Suppressor macrophage (primary cell): ENCODE data around the gene NDST1.

ENCODE experiments used
- DNase-seq, 4 experiments: peaks; one replicate each; pipeline ENCODE4 v3.0.0-alpha.2; 2020 to 2022

NDST1 gene

DNA sequence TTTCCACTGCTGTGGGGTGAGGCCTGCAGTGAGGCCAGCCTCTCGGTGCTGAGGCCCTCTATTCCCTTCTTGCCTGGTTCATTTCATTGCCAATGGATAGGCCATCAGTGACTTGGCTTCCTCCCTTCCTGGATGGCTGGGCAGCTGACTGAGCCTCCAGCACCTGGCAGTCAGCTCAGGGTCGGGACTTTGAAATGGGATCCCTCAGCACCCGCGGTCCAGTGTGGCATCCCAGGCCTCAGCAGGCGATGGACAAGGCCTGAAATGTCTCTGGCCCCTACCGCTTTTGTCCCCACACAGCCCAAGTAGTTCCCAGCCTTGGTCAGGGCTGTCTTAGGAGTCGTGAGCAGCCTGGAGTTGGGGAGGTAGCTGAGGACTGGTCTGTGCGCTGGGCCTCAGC, 17.2 kb downstream of the NDST1 start:
- DNase-seq, result no peak

DNA sequence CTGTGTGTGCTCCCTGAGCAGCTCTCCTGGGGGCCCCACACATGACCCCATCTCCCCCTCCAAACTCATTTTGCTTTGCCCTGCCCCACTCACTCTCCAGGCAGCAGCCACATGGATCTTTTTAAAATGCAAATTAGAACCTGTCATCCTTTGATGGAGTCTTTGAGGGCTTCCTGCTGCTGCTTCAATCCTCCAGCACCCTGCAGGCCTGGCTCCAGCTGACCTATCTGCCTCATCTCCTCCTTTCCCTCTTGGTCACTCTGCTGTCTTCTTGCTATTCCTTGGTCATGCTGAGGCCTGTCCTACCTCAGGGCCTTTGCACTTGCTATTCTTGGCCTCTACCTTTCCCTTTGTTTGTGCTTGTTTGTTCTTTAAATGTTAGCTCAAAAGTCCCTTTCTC, 17.9 kb downstream of the NDST1 start:
- DNase-seq, result no peak

GRCh38 chr5:150527038-150527437, 19.1 kb downstream of the NDST1 start:
- no peak for DNase-seq

DNA sequence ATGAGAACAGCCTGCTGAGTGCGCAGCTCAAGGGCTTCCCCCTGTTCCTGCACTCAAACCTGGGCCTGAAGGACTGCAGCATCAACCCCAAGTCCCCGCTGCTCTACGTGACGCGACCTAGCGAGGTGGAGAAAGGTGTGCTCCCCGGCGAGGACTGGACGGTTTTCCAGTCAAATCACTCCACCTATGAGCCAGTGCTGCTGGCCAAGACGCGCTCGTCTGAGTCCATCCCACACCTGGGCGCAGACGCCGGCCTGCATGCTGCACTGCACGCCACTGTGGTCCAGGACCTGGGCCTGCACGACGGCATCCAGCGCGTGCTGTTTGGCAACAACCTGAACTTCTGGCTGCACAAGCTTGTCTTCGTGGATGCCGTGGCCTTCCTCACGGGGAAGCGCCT, 19.9 kb downstream of the NDST1 start:
- DNase-seq, result no peak

- no peak for DNase-seq
Observed at GRCh38 chr5:150528924-150529546, 21.1 kb downstream of the NDST1 start.

DNA sequence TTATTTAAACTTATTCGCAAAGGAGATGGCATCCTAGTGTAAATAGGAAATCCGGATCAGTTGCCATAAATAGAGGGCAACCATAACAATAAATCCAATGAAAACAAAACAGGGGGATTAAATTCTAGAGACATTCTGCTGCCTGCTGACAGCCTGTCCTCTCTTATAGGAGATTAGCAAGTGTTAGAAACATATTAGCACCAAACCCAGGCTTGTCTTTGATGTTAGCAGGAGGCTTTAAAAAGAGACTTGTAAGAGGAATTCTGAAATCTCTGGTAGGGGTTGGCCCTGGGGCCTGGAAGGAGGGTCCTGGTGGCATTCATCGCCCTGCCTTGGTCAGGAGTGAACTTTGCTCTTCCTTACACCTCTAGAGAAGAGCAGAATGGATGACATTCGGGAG, 21.6 kb downstream of the NDST1 start:
- DNase-seq, result no peak

DNA sequence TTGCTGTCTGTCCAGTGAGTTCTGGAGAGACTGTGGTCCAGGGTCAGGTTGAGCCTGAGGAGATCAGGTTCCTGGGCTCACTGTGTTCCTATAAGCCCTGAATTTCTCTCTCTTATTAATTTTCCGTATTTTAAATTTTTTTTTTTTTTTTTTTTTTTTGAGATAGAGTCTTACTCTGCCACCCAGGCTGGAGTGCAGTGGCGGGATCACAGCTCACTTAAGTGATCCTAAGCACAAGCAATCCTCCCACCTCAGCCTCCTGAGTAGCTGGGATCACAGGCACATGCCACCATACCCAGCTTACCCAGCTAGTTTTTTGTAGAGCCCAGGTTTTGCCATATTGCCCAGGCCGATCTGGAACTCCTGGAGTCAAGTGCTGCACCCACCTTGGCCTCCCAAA, 22.5 kb downstream of the NDST1 start:
- no peak for DNase-seq

- no peak for DNase-seq
Observed at GRCh38 chr5:150530951-150531588, 23.1 kb downstream of the NDST1 start.

DNA sequence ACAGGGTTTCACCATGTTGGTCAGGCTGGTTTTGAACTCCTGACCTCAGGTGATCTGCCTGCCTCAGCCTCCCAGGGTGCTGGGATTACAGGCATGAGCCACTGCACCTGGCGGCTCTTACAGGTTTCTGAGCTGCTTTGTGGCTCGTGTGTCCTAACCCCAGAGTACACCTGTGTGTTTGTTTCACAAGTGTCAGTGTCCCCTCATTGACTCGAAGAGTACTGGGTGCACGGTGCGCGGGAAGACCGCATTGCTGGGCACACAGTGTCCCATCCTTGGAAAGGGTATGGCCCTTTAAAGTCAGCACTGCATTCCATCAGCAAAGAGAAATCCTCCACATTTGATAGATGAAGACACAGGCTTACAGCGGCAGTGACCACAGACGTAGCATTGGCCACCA, 23.8 kb downstream of the NDST1 start:
- no peak for DNase-seq

DNA sequence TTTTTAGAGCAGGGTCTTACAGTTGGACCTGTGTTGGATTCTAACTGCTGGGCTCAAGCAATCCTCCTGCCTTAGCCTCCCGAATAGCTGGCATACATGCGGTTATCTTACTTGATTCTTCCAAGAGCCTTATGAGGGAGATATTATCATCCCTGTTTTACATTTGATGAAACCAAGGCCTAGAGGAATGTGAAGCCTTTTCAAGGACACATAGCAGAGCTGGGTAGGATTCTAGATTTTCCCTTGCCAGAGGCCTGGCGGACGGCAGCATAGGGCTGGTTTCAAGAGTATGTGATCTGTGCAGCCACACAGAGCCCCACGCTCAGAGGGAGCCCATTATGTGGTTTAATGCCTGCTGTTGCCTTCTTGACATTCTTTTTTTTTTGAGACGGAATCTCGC, 24.2 kb downstream of the NDST1 start:
- DNase-seq, result no peak

DNA sequence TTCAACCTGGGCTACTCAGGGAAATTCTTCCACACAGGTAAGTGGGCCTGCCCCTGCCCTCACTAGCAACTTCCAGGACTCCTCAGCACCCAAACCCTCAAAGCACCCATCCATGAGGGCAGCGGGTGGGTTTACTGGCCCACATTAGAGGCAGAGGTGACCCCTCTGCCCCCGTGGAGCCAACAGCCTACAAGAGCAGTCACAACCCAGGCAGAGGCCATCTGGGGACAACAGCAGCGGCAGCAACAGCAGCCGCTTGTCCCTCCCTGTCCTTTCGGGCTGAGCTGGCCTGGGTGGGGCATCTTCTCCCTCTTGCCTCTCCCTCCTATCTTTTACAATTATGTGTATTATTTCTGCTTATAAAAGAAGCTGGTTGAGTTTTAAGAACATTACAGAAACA, 25.1 kb downstream of the NDST1 start:
- DNase-seq, result no peak

- DNase-seq, result no peak
Observed at GRCh38 chr5:150534811-150535210, 26.9 kb downstream of the NDST1 start.

- DNase-seq, result no peak
Observed at GRCh38 chr5:150535611-150536010, 27.7 kb downstream of the NDST1 start.

- DNase-seq, result no peak
Observed at GRCh38 chr5:150538007-150538917, 30.3 kb downstream of the NDST1 start.

- no peak for DNase-seq
Observed at GRCh38 chr5:150539206-150539605, 31.3 kb downstream of the NDST1 start.

DNA sequence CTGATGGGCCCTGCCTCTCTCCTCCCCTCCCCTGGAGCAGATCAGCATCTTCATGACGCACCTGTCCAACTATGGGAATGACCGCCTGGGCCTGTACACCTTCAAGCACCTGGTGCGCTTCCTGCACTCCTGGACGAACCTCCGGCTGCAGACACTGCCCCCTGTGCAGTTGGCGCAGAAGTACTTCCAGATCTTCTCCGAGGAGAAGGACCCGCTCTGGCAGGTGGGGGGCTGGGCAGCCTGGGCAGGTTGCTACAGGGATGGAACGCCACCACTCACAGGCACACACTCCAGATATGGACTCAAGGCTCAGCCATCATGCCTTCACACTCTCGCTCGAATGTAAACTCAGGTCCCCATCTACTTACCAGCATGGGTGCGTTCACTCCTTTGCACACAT, 32.1 kb downstream of the NDST1 start:
- no peak for DNase-seq

DNA sequence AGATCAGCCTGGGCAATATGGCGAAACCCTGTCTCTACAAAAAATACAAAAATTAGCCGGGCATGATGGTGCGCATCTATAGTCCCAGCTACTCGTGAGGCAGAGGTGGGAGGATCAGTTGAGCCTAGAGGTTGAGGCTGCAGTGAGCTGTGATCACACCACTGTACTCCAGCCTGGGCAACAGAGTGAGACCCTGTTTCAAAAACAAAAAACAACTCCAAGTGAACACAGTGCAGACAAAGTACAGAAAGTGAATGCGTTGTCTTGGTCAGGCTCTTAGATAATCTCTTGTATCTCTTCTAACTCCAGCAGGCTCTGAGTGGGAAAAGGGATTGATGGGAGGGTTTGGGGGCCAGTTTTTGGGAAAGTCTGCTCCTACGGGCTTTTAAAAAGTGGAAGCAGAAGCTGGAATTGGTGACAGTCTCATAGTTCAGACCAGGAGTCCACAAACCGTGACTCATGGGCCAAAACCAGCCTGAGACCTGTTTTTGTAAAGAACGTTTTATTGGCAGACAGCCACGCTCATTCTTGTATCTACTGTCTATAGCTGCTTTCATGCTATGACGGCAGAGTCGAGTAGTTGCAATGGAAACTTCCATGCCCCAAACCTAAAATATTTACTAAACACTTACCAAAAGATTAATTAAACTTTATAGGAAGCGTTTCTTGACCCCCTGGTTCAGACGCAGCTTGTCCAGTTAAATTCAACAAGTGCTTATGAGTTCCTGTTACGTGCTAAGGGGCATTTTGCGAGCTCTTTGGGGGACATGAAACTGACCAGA, 32.9 kb downstream of the NDST1 start:
- no peak for DNase-seq

DNA sequence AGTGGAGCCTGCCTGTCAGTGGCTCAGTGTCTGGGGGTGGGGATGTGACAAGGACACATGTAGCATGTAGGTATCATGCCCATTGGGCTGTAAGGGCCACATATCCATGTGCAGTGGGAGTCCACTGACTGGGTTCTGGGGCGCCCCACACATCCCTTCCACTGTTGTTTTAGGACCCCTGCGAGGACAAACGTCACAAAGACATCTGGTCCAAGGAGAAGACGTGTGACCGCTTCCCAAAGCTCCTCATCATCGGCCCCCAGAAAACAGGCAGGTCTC, 33.4 kb downstream of the NDST1 start:
- DNase-seq, result no peak

- peak; percentile 44 to 81 (median 63) for DNase-seq
Observed at GRCh38 chr5:150541895-150542294, 34.0 kb downstream of the NDST1 start.

- peak in 2 of 4 experiments; percentile 9 to 19 for DNase-seq
Observed at GRCh38 chr5:150542933-150543445, 35.1 kb downstream of the NDST1 start.

DNA sequence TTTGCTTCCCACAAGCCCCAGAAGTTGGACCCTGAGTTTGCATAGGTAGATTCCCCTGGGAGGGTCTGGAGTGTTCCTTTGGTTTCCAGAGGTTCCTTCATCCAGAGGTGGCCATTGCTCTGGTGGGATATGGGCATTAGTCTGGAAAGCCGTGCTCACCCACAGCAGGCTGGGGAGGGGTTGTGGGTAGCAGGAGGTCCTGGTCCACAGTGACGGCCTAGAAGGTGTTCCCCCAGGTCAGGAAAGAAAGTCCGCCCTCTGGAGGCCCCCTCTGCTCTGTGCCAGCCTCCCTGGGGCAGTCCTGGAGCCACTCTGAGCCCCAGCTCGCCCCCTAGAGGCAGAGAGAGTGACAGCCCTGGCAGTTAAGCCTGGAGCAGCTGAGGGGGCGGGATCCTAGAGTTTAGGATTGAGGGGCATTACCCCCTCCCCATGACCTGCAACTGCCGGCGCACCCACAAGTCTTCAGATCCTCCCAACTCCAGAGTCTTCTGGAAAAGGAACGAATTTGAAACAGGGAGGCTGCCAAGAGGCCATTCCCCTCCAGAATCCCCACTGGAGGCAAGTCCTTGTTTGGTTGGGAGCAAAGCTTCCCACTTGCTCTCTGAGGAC, 36.8 kb downstream of the NDST1 start:
- DNase-seq, result peak; percentile 78 to 87 (median 83)

DNA sequence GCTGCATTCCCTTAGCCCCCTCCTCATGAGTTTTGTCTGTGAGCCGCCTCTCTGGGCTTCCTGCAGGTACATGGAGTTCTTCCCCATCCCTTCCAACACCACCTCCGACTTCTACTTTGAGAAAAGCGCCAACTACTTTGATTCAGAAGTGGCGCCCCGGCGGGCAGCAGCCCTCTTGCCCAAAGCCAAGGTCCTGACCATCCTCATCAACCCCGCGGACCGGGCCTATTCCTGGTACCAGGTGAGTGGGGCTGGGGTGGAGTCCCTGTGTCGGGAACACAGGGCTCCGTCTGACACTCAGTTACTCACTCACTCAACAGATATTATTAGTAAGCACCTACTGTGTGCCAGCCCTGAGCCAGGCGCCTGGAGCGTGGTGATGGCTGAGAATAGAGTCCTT, 37.3 kb downstream of the NDST1 start:
- no peak for DNase-seq

GRCh38 chr5:150548123-150548522, 40.2 kb downstream of the NDST1 start:
- DNase-seq, result no peak
